B cell (primary cell): ENCODE results near the gene MOB3C. TPM values are rescaled to one million over a fixed set of nuclear protein-coding genes. Genes with fewer than 3 reads are reported as not detected.

ENCODE experiments used
- ATAC-seq: fragments of 200-7000 bp; cut with Tn5 transposase; one replicate; pipeline ENCODE4 v1.10.0; 2021; ENCODE audit warnings: low read depth, mild to moderate bottlenecking, moderate number of reproducible peaks, moderate library complexity
- CTCF ChIA-PET: fragments of 350-600 bp; sonication (Branson Sonifier 250); formaldehyde crosslinking; loops from one replicate; lab custom pipeline; 2021; ENCODE audit warnings: antibody characterized with exemption, inconsistent platforms; lab: Charles Lee
- POLR2A ChIA-PET: fragments of 350-600 bp; sonication (Branson Sonifier 250); formaldehyde crosslinking; loops from one replicate; lab custom pipeline; 2021; ENCODE audit warnings: antibody characterized with exemption; lab: Charles Lee
- DNase-seq: peaks from one replicate; pipeline ENCODE4 v3.0.0; 2013
- H2AFZ ChIP-seq: 2 replicates; pipeline ENCODE4 v1.6.1; 2012; ENCODE audit warnings: mild to moderate bottlenecking, low read depth, low read length; ENCODE audit not compliant: insufficient read depth, poor library complexity, severe bottlenecking
- H3K27ac ChIP-seq, 2 donors: 1 replicate in 1 of 2; 2 replicates in 1 of 2; pipeline ENCODE4 v1.5.1; 2012 to 2013; ENCODE audit warnings: low read length in 2 of 2, mild to moderate bottlenecking in 2 of 2, moderate library complexity in 1 of 2
- H3K27me3 ChIP-seq, 4 experiments: fragments of 200-600 bp in 1 of 4; sonication (generic) in 1 of 4; replicated peaks in 1 of 4; 1 replicate in 2 of 4; 2 replicates in 2 of 4; pipeline versions ENCODE4 v1.6.1 to v1.7.0; 2013 to 2016; ENCODE audit warnings: low read length in 3 of 4, mild to moderate bottlenecking in 2 of 4, mixed read lengths in 1 of 4, moderate library complexity in 1 of 4; ENCODE audit not compliant: insufficient read depth in 4 of 4, control insufficient read depth in 3 of 4; ENCODE audit errors: control extremely low read depth in 1 of 4
- H3K36me3 ChIP-seq, 2 experiments: replicated peaks in 1 of 2; 1 replicate in 1 of 2; 2 replicates in 1 of 2; pipeline versions ENCODE4 v1.6.1 to v1.7.1; 2013; ENCODE audit warnings: low read length in 1 of 2; ENCODE audit not compliant: insufficient read depth in 2 of 2, control insufficient read depth in 1 of 2; ENCODE audit errors: control extremely low read depth in 1 of 2, extremely low read depth in 1 of 2
- H3K4me1 ChIP-seq, 2 donors: fragments of 200-600 bp in 1 of 2; sonication (generic) in 1 of 2; 1 replicate in 1 of 2; 2 replicates in 1 of 2; pipeline versions ENCODE4 v1.5.1 to v1.6.1; 2013 to 2017; ENCODE audit warnings: low read length in 2 of 2; ENCODE audit not compliant: control insufficient read depth in 2 of 2, insufficient read depth in 2 of 2
- H3K4me2 ChIP-seq: replicated peaks from 2 replicates; pipeline ENCODE3; 2012; ENCODE audit warnings: mild to moderate bottlenecking, low read depth, low read length; ENCODE audit not compliant: poor library complexity, severe bottlenecking
- H3K4me3 ChIP-seq, 5 experiments: fragments of 200-600 bp in 1 of 5; sonication (generic) in 1 of 5; 1 replicate in 3 of 5; 2 replicates in 2 of 5; pipeline versions ENCODE4 v1.5.1 to v1.7.0; 2011 to 2016; ENCODE audit warnings: low read length in 4 of 5, mild to moderate bottlenecking in 4 of 5, low read depth in 2 of 5, control low read depth in 1 of 5, moderate library complexity in 1 of 5; ENCODE audit not compliant: insufficient read depth in 1 of 5; ENCODE audit errors: control extremely low read depth in 1 of 5, extremely low read depth in 1 of 5
- H3K79me2 ChIP-seq: fragments of 200-600 bp; sonication (generic); one replicate; pipeline ENCODE4 v1.6.0; 2016; ENCODE audit warnings: low read length; ENCODE audit not compliant: control insufficient read depth, insufficient read depth
- H3K9ac ChIP-seq: fragments of 200-600 bp; sonication (generic); 2 replicates; pipeline ENCODE4 v1.6.1; 2017; ENCODE audit warnings: mild to moderate bottlenecking, low read length, moderate library complexity
- H3K9me3 ChIP-seq, 3 donors: one replicate each; pipeline versions ENCODE4 v1.6.1 to v1.7.1; 2013; ENCODE audit warnings: low read length in 2 of 3; ENCODE audit not compliant: control insufficient read depth in 2 of 3, insufficient read depth in 1 of 3; ENCODE audit errors: control extremely low read depth in 1 of 3
- H4K20me1 ChIP-seq: 2 replicates; pipeline ENCODE4 v1.6.0; 2012; ENCODE audit warnings: mild to moderate bottlenecking, low read length; ENCODE audit not compliant: insufficient read depth, control insufficient read depth, poor library complexity, severe bottlenecking
- H3K27ac Mint-ChIP-seq: one replicate; pipeline ENCODE4 v1.8.0; 2021; ENCODE audit warnings: mixed read lengths
- H3K27me3 Mint-ChIP-seq: one replicate; pipeline ENCODE4 v1.8.0; 2021; ENCODE audit warnings: mixed read lengths
- H3K4me1 Mint-ChIP-seq: one replicate; pipeline ENCODE4 v1.8.0; 2021; ENCODE audit warnings: mixed read lengths
- H3K4me3 Mint-ChIP-seq: one replicate; pipeline ENCODE4 v1.8.0; 2021; ENCODE audit warnings: mixed read lengths
- H3K9me3 Mint-ChIP-seq: one replicate; pipeline ENCODE4 v1.8.0; 2022; ENCODE audit warnings: mixed read lengths; ENCODE audit not compliant: insufficient read depth
- CTCF ChIP-seq: fragments of 200-600 bp; IDR thresholded peaks from one replicate; pipeline ENCODE4 v1.8.0; 2022; ENCODE audit warnings: antibody characterized with exemption, mild to moderate bottlenecking
- EZH2 ChIP-seq: IDR thresholded peaks from 2 replicates; pipeline ENCODE4 v1.6.1; 2012; ENCODE audit warnings: borderline replicate concordance, low read depth, mild to moderate bottlenecking, moderate library complexity, low read length; ENCODE audit not compliant: insufficient read depth, poor library complexity, severe bottlenecking
- WGBS: methylation state at CpG from one replicate; pipeline ENCODE4 v1.1.5; 2013; ENCODE audit warnings: missing lambda C conversion rate; ENCODE audit not compliant: insufficient coverage; 5-methylcytosine and 5-hydroxymethylcytosine counted together
- intact Hi-C: fragments of 100-400 bp; cut with micrococcal nuclease; formaldehyde crosslinking; loops from one replicate; pipeline ENCODE4 v1.10.0; 2022
- polyA plus RNA-seq: library from polyadenylated mRNA; depleted of rRNA; stranded (reverse); fragments of >200 nt; gene quantifications from 2 replicates; pipeline ENCODE4 v1.2.3, GENCODE V29; 2012
- total RNA-seq, 2 donors: library from RNA; stranded (reverse); fragments of 120-200 nt in 1 of 2; gene quantifications; 1 replicate in 1 of 2; 2 replicates in 1 of 2; pipeline versions ENCODE4 v1.2.3 to v1.2.4, GENCODE V29; 2013 to 2022

Gene MOB3C
- total and polyA plus RNA-seq, 2 donors (not counting 1 experiment from before 2014, with no cell fraction given) = 18.9 to 19.2 TPM

GRCh38 chr1:46575300-46575699 is 41.3 kb downstream of the MOB3C start:
- H3K27ac ChIP-seq = no peak overlapping the region

GRCh38 chr1:46571691-46572225 is 44.9 kb downstream of the MOB3C start:
- no peak overlapping the region for H3K9ac ChIP-seq
- Mint-ChIP-seq H3K4me3 (no peak overlapping the region), H3K27me3 (no peaks in the 10 kb centered on the region), H3K9me3 (no peaks in the 10 kb centered on the region), H3K4me1 (no peaks in the 10 kb centered on the region), H3K27ac (no peak overlapping the region)
- no peaks in the 10 kb centered on the region for H3K4me1 ChIP-seq
- H3K27me3 ChIP-seq = no peaks in the 10 kb centered on the region
- H3K79me2 ChIP-seq = no peaks in the 10 kb centered on the region
- no peak overlapping the region for H3K4me2 ChIP-seq
- ATAC-seq (no peak), DNase-seq (no peak)
- H2AFZ ChIP-seq = no peak overlapping the region
- ChIA-PET CTCF (interaction anchor here (0.6 kb wide), 1 partner anchor 58 kb away, joined by 4 read pairs; no protein-coding TSS in a partner anchor), POLR2A (no interaction called here)
- H3K27ac ChIP-seq = no peak overlapping the region
- H3K36me3 ChIP-seq = peaks cover 0 to 45% of the 10 kb centered on the region in 2 experiments
- intact Hi-C loops = no loop called here
- WGBS = 97% methylated on average over 5 of the region's 6 CpGs
- H3K4me3 ChIP-seq = no peak overlapping the region
- no peaks in the 10 kb centered on the region for H3K9me3 ChIP-seq
- H4K20me1 ChIP-seq = no peaks in the 10 kb centered on the region
- no peak for TF ChIP-seq CTCF
- no peak for TF ChIP-seq EZH2

More at GRCh38 chr1:46575300-46575699, 41.3 kb downstream of the MOB3C start:
- no peak overlapping the region for H3K4me3 Mint-ChIP-seq
- no peaks in the 10 kb centered on the region for H4K20me1 ChIP-seq
- ChIA-PET CTCF (no interaction called here), POLR2A (no interaction called here)
- H3K27ac Mint-ChIP-seq = no peak overlapping the region
- no peak for TF ChIP-seq EZH2
- no peak for TF ChIP-seq CTCF
- H3K27me3 Mint-ChIP-seq = no peaks in the 10 kb centered on the region
- H3K4me3 ChIP-seq = no peak overlapping the region
- no peak overlapping the region for H3K9ac ChIP-seq
- H3K4me2 ChIP-seq = no peak overlapping the region
- no peaks in the 10 kb centered on the region for H3K9me3 ChIP-seq
- intact Hi-C loops = no loop called here
- no peaks in the 10 kb centered on the region for H3K79me2 ChIP-seq
- H3K4me1 ChIP-seq = no peaks in the 10 kb centered on the region
- ATAC-seq (no peak), DNase-seq (no peak)
- H3K36me3 ChIP-seq = peaks cover 0 to 57% of the 10 kb centered on the region in 2 experiments
- H3K27me3 ChIP-seq = no peaks in the 10 kb centered on the region
- H3K9me3 Mint-ChIP-seq = no peaks in the 10 kb centered on the region
- no peaks in the 10 kb centered on the region for H3K4me1 Mint-ChIP-seq
- 95% methylated on average over 8 of the region's 12 CpGs for WGBS
- no peak overlapping the region for H2AFZ ChIP-seq
